ENCODE measurements around the gene SPO11.

The SPO11 gene

DNA sequence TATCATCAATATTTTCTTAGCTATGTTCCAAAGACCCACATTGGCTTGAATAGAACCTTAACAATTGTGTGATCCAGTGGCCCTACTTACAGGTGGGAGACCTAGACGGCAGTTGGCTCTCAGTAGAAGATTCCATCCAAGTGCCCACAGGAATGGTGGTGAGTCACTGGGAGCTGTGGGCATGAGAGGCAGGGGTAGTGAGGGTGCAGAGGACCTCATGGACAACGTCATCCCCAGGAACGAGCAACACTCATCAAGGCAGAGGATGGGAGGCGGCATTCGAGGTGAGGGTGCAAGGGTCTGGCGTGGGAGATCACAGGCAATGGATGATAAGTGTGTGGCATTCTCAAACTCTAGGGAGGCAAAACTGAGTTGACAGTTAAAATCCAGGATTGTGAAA, 17.5 kb upstream of the SPO11 start:
- Histone ChIP-seq H3K36me3 (ENCODE audit: control insufficient read depth, insufficient read depth, low read length) (no peaks in the 10 kb centered on the region), H3K4me3 (replicated peaks; ENCODE audit: low read depth, low read length) (no peak overlapping the region), H3K27me3 (replicated peaks; ENCODE audit: control insufficient read depth, insufficient read depth, low read length) (no peaks in the 10 kb centered on the region; the same call in none of the 2 replicates)
- TF ChIP-seq, protein P1, sequence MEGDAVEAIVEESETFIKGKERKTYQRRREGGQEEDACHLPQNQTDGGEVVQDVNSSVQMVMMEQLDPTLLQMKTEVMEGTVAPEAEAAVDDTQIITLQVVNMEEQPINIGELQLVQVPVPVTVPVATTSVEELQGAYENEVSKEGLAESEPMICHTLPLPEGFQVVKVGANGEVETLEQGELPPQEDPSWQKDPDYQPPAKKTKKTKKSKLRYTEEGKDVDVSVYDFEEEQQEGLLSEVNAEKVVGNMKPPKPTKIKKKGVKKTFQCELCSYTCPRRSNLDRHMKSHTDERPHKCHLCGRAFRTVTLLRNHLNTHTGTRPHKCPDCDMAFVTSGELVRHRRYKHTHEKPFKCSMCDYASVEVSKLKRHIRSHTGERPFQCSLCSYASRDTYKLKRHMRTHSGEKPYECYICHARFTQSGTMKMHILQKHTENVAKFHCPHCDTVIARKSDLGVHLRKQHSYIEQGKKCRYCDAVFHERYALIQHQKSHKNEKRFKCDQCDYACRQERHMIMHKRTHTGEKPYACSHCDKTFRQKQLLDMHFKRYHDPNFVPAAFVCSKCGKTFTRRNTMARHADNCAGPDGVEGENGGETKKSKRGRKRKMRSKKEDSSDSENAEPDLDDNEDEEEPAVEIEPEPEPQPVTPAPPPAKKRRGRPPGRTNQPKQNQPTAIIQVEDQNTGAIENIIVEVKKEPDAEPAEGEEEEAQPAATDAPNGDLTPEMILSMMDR (IDR thresholded peaks at IDR 0.05; ENCODE audit: insufficient read depth, low read length, poor library complexity, severe bottlenecking) = no peak
- no peak for DNase-seq (ENCODE audit: extremely low read depth, insufficient read length)

DNA sequence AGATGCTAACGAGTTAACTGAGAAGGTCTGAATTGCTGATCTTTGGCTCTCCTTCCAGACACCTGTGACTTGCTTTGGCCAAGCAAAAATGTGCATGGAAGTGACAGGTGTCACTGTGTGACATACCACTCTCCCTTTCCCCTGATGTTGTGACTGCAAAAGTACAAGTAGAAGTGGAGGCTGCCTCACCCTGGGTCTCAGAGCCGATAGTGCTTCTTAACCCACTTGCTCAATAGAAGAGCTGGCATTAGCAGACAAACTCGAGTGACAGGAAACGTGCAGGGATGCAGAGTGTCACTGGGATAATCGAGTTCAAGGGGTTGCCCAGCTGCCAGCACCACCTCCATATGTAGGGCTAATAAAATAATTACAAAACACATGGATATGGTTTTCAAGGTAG, 16.4 kb upstream of the SPO11 start:
- TF ChIP-seq, protein P1 (IDR thresholded peaks at IDR 0.05; ENCODE audit: insufficient read depth, low read length, poor library complexity, severe bottlenecking) = no peak
- H3K36me3 ChIP-seq (ENCODE audit: control insufficient read depth, insufficient read depth, low read length) = no peaks in the 10 kb centered on the region
- no peaks in the 10 kb centered on the region; the same call in none of the 2 replicates for H3K27me3 ChIP-seq (replicated peaks; ENCODE audit: control insufficient read depth, insufficient read depth, low read length)
- H3K4me3 ChIP-seq (replicated peaks; ENCODE audit: low read depth, low read length) = no peak overlapping the region
- no peak for DNase-seq (ENCODE audit: extremely low read depth, insufficient read length)

DNA sequence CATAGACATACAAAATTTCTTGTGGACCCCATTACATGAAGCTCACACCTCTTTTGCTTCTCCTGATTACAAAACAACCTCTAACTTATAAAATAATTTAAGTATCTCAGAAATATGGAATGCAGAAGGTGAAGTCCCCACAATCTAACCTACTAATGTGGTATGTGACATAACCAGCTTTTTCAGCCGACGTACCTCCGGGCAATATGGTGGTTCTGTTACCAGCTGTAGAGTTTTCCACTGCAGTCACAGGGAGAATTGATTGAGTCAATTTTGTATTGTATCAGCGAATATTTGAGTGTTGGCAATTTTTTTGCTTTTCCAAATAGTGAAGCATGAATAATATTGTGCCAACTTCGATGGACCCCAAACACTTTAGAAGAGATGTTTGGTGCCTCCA, 15.7 kb upstream of the SPO11 start:
- no peak for DNase-seq (ENCODE audit: extremely low read depth, insufficient read length)
- Histone ChIP-seq H3K4me3 (replicated peaks; ENCODE audit: low read depth, low read length) (no peak overlapping the region), H3K36me3 (ENCODE audit: control insufficient read depth, insufficient read depth, low read length) (no peaks in the 10 kb centered on the region), H3K27me3 (replicated peaks; ENCODE audit: control insufficient read depth, insufficient read depth, low read length) (no peaks in the 10 kb centered on the region; the same call in none of the 2 replicates)
- TF ChIP-seq, protein P1 (IDR thresholded peaks at IDR 0.05; ENCODE audit: insufficient read depth, low read length, poor library complexity, severe bottlenecking) = no peak

DNA sequence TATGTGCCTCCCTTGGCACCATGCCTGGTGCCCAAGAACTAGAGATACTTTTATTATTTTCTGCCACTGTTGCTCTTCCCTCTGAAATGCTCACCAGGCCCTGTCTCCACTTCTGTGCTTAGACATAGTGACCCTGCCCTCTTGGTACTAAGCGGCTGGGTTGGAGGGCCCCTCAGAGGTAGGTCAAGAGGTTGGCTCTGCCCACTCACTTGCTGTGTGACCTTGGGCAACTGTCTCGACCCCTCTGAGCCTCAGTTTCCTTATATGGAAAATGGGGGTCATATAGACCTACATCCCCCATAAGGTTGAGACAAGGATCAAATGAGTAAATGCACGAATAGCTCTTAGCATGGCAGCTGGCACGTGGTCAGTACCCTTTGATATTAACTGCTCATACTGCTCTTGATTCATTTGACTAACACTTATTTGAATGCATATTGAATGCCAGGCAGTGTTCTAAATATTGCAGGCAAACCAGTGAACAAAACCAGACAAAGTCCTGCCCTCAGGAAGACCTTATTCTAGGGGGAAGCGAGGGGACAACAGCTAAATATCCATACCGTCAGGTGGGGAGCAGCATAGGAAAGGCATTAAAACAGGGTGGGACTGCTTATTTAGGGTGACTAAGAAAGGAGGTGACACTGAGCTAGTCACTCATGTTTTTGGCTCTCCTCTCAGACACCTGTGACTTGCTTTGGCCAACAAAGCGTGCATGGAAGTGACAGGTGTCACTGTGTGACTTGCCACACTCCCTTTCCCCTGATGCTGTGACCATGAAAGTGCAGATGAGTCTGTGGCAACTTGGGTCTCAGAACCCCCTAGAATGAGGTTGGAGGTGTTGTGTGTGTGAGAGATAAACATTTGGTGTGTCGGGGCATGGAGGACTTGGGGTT, 14.3 kb upstream of the SPO11 start:
- DNase-seq (ENCODE audit: extremely low read depth, insufficient read length) = no peak
- Histone ChIP-seq H3K36me3 (ENCODE audit: control insufficient read depth, insufficient read depth, low read length) (no peaks in the 10 kb centered on the region), H3K4me3 (replicated peaks; ENCODE audit: low read depth, low read length) (no peak overlapping the region), H3K27me3 (replicated peaks; ENCODE audit: control insufficient read depth, insufficient read depth, low read length) (no peaks in the 10 kb centered on the region; the same call in none of the 2 replicates)
- TF ChIP-seq, protein P1 (IDR thresholded peaks at IDR 0.05; ENCODE audit: insufficient read depth, low read length, poor library complexity, severe bottlenecking) = no peak

DNA sequence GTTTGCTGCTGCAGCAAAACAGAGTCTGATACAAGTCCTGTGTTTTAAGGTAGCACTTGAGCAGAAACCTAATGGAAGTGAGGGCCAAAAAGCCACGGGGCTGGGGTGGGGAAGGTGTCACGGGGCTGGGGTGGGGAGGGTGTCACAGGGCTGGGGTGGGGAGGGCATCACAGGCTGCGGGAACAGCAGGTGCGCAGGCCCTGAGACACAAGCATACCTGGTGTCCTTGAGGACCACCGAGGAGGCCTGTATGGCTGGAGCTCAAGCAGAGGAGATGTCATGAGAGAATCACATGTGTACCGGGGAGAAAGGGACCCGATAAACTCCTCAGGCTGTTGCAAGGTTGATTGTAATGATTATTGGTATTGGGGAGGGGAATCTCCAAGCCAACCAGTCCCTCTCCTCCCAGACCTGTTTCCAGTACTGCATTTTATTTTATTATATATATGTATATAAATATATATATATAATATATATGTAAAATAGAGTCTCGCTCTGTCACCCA, 13.6 kb upstream of the SPO11 start:
- H3K27me3 ChIP-seq (replicated peaks; ENCODE audit: control insufficient read depth, insufficient read depth, low read length) = no peaks in the 10 kb centered on the region; the same call in none of the 2 replicates
- DNase-seq (ENCODE audit: extremely low read depth, insufficient read length) = no peak
- no peak overlapping the region for H3K4me3 ChIP-seq (replicated peaks; ENCODE audit: low read depth, low read length)
- H3K36me3 ChIP-seq (ENCODE audit: control insufficient read depth, insufficient read depth, low read length) = no peaks in the 10 kb centered on the region
- TF ChIP-seq, protein P1 (IDR thresholded peaks at IDR 0.05; ENCODE audit: insufficient read depth, low read length, poor library complexity, severe bottlenecking) = no peak
